Parathyroid adenoma (tissue), 2 donors: ENCODE data around the gene DESI2.
"Not testable (repeated sequence)": the region's sequence is repeated elsewhere in the genome, so short reads cannot be mapped to it uniquely, and the experiment has no call there.

Experiments
- H2AFZ ChIP-seq: fragments of 300-600 bp; sonication (generic); one replicate; pipeline ENCODE4 v1.7.0; 2017; ENCODE audit warnings: antibody characterized with exemption, mild to moderate bottlenecking
- H3K27ac ChIP-seq: fragments of 300-600 bp; sonication (generic); one replicate; pipeline ENCODE4 v1.7.0; 2017
- H3K27me3 ChIP-seq: fragments of 300-600 bp; sonication (generic); one replicate; pipeline ENCODE4 v1.7.0; 2017; ENCODE audit warnings: low read length; ENCODE audit not compliant: control insufficient read depth, insufficient read depth
- H3K36me3 ChIP-seq: fragments of 300-600 bp; sonication (generic); one replicate; pipeline ENCODE4 v1.7.0; 2017; ENCODE audit warnings: low read length; ENCODE audit not compliant: control insufficient read depth, insufficient read depth
- H3K4me1 ChIP-seq: fragments of 300-600 bp; sonication (generic); one replicate; pipeline ENCODE4 v1.7.0; 2017; ENCODE audit warnings: control low read depth
- H3K4me2 ChIP-seq: fragments of 300-600 bp; sonication (generic); one replicate; pipeline ENCODE4 v1.7.0; 2017; ENCODE audit warnings: low read length
- H3K4me3 ChIP-seq: fragments of 300-600 bp; sonication (generic); one replicate; pipeline ENCODE4 v1.7.0; 2017; ENCODE audit warnings: low read depth, low read length
- H3K79me2 ChIP-seq: fragments of 300-600 bp; sonication (generic); one replicate; pipeline ENCODE4 v1.7.0; 2017; ENCODE audit warnings: control low read depth
- H3K9ac ChIP-seq: fragments of 300-600 bp; sonication (generic); one replicate; pipeline ENCODE4 v1.7.0; 2017; ENCODE audit warnings: mild to moderate bottlenecking
- H3K9me3 ChIP-seq: fragments of 300-600 bp; sonication (generic); one replicate; pipeline ENCODE4 v1.7.0; 2017; ENCODE audit warnings: low read length; ENCODE audit not compliant: control insufficient read depth
- CTCF ChIP-seq: fragments of 300-600 bp; sonication (generic); IDR thresholded peaks from one replicate; pipeline ENCODE4 v1.7.0; 2017; ENCODE audit warnings: antibody characterized with exemption, mild to moderate bottlenecking
- donor health status: primary hyperparathyroidism.

Gene DESI2

DNA sequence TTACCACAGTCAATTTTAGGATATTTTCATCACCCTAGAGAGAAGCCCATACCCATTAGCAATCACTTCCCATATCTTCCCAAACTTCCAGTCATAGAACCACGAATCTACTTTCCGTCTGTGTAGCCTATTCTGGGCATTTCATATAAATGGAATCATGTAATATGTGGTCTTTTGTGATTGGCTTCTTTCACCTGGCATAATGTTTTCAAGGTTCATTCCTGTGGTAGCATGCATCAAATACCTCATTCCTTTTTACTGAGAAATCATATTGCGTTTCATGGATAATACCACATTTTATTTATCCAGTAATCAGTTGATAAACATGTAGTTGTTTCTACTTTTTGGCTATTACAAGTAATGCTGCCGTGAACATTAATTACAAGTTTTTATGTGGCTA is 21.5 kb downstream of the DESI2 start:
- Histone ChIP-seq H3K79me2 (peaks cover 4% of the 10 kb centered on the region), H3K4me3 (no peak overlapping the region), H3K27ac (no peak overlapping the region), H3K4me2 (no peak overlapping the region), H3K4me1 (no peaks in the 10 kb centered on the region), H2AFZ (no peak overlapping the region), H3K27me3 (no peaks in the 10 kb centered on the region), H3K9ac (no peak overlapping the region), H3K36me3 (no peaks in the 10 kb centered on the region), H3K9me3 (no peaks in the 10 kb centered on the region)
- no peak for TF ChIP-seq CTCF

DNA sequence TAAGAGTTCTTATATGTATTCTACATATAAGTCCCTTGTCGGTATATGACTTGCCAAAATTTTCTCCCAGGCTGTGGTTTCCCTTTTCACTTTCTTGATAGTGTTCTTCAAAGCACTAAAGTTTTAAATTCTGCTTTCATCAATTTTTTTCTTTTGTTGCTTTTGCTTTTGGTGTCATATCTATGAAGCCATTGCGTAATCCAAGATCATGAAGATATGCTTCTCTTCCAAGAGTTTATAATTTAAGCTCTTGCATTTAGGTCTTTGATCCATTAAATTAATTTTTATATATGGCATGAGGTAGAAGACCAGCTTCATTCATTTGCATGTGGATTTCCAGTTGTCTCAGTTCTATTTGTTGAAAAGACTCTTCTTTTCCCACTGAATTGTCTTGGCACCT is 22.2 kb downstream of the DESI2 start:
- Histone ChIP-seq H3K4me1 (no peaks in the 10 kb centered on the region), H3K79me2 (peaks cover 4% of the 10 kb centered on the region), H3K9ac (no peak overlapping the region), H3K27me3 (no peaks in the 10 kb centered on the region), H3K36me3 (no peaks in the 10 kb centered on the region), H3K9me3 (no peaks in the 10 kb centered on the region), H2AFZ (no peak overlapping the region), H3K4me2 (no peak overlapping the region), H3K4me3 (no peak overlapping the region), H3K27ac (no peak overlapping the region)
- TF ChIP-seq CTCF, result no peak

DNA sequence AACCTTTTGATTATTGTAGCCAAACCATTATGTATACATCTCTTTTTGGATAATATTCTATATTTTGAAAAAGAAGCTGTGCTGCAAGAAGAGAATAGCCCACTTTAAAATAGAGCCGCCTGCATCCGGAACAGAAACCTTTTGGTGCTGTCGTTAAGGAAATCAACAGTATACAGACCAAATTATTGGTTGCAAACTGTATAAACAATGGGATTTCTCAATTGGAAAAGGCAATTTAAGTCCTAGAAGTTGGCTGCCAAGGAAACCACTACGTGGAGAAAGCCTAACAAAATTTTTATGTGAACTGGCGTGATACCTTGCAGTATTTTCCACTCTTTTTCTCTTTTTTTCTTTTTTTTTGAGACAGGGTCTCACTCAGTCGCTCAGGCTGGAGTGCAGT is 25.8 kb downstream of the DESI2 start:
- no peak for TF ChIP-seq CTCF

GRCh38 chr1:244680667-244681066 is 27.7 kb downstream of the DESI2 start:
- Histone ChIP-seq H3K79me2 (no peaks in the 10 kb centered on the region), H3K36me3 (no peaks in the 10 kb centered on the region), H3K27me3 (no peaks in the 10 kb centered on the region), H3K27ac (no peak overlapping the region), H2AFZ (no peak overlapping the region), H3K4me1 (no peaks in the 10 kb centered on the region), H3K9me3 (no peaks in the 10 kb centered on the region), H3K9ac (no peak overlapping the region), H3K4me3 (no peak overlapping the region), H3K4me2 (no peak overlapping the region)
- TF ChIP-seq CTCF, result no peak

More for the DNA sequence above, 25.8 kb downstream of the DESI2 start:
- Histone ChIP-seq H3K4me1 (no peaks in the 10 kb centered on the region), H3K4me3 (no peak overlapping the region), H3K4me2 (no peak overlapping the region), H3K9me3 (no peaks in the 10 kb centered on the region), H3K36me3 (no peaks in the 10 kb centered on the region), H3K9ac (no peak overlapping the region), H2AFZ (no peak overlapping the region), H3K79me2 (no peaks in the 10 kb centered on the region), H3K27ac (no peak overlapping the region), H3K27me3 (no peaks in the 10 kb centered on the region)

DNA sequence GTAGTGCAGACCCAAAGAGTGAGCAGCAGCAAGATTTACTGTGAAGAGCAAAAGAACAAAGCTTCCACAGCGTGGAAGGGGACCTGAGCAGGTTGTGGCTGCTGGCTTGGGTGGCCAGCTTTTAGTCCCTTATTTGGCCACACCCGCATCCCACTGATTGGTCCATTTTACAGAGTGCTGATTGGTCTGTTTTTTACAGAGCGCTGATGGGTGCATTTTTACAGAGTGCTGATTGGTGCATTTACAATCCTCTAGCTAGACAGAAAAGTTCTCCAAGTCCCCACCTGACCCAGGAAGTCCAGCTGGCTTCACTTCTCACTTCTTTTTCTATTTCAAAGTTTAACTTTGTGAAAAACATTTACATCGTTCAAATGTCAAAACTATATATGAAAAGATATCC is 29.2 kb downstream of the DESI2 start:
- not testable (repeated sequence) for H3K4me3 ChIP-seq, H3K36me3 ChIP-seq, H3K4me2 ChIP-seq, H3K9ac ChIP-seq, H3K9me3 ChIP-seq, H2AFZ ChIP-seq, H3K4me1 ChIP-seq, H3K79me2 ChIP-seq, H3K27me3 ChIP-seq, H3K27ac ChIP-seq
